ENCODE measurements around the gene EHBP1L1. TPM values are rescaled to one million over a fixed set of nuclear protein-coding genes. Genes with fewer than 3 reads are reported as not detected.
A peak's percentile ranks its signal among the peaks of the same experiment; 100 is the strongest.

The EHBP1L1 gene
- total and polyA plus RNA-seq, 2 of the 13 experiments (the other 11 are each of a cell fraction or from before 2014, with no cell fraction given) = 8.3 to 10.6 TPM

GRCh38 chr11:65615229-65615949 is 39.5 kb downstream of the EHBP1L1 start, which contains the start of gene PCNX3 (continued):
- TF ChIP-seq ZMAT3 (CRISPR knock-in tag; conservative IDR thresholded peaks at IDR 0.05) = 0 out of 2 replicates have a peak, but pooled peaks have one; percentile 18
- TF ChIP-seq HNRNPL (IDR thresholded peaks at IDR 0.05; ENCODE audit: low read depth, low read length) = no peak
- peak; percentile 56; the same call in 1 of the 2 replicates for TF ChIP-seq E2F1 (CRISPR knock-in tag; IDR thresholded peaks at IDR 0.05)
- TF ChIP-seq NCOA5 (CRISPR knock-in tag; IDR thresholded peaks at IDR 0.05) = no peak
- no peak for TF ChIP-seq ZFP62 (CRISPR knock-in tag; IDR thresholded peaks at IDR 0.05)
- no peak for TF ChIP-seq CBX5 (CRISPR knock-in tag; IDR thresholded peaks at IDR 0.05; ENCODE audit: borderline replicate concordance)
- no peak for TF ChIP-seq SALL2 (CRISPR knock-in tag; IDR thresholded peaks at IDR 0.05)
- no peak for TF ChIP-seq ZSCAN31 (CRISPR knock-in tag; IDR thresholded peaks at IDR 0.05; ENCODE audit: low read depth)
- no peak for TF ChIP-seq ZNF274 (CRISPR knock-in tag; IDR thresholded peaks at IDR 0.05)
- TF ChIP-seq ZNF773 (CRISPR knock-in tag; IDR thresholded peaks at IDR 0.05; ENCODE audit: borderline replicate concordance) = no peak
- no peak for TF ChIP-seq PLSCR1 (CRISPR knock-in tag; IDR thresholded peaks at IDR 0.05; ENCODE audit: borderline replicate concordance)
- peak; percentile 2 for TF ChIP-seq FOXP4 (CRISPR knock-in tag; IDR thresholded peaks at IDR 0.05)
- no peak for TF ChIP-seq ZNF496 (CRISPR knock-in tag; IDR thresholded peaks at IDR 0.05; ENCODE audit: insufficient replicate concordance)
- no peak for TF ChIP-seq FIP1L1 (IDR thresholded peaks at IDR 0.05; ENCODE audit: borderline replicate concordance, insufficient read depth, low read depth, low read length)
- no peak for TF ChIP-seq MYNN (CRISPR knock-in tag; IDR thresholded peaks at IDR 0.05; ENCODE audit: low read depth)
- TF ChIP-seq HNF4A (CRISPR knock-in tag; IDR thresholded peaks at IDR 0.05) = peak; percentile 67
- no peak for TF ChIP-seq ZNF329 (CRISPR knock-in tag; IDR thresholded peaks at IDR 0.05; ENCODE audit: low read depth)
- no peak for TF ChIP-seq STAT6 (CRISPR knock-in tag; IDR thresholded peaks at IDR 0.05; ENCODE audit: borderline replicate concordance)
- no peak for TF ChIP-seq ZNF460 (CRISPR knock-in tag; IDR thresholded peaks at IDR 0.05; ENCODE audit: borderline replicate concordance)
- TF ChIP-seq PREB (CRISPR knock-in tag; IDR thresholded peaks at IDR 0.05) = no peak
- TF ChIP-seq ERF (CRISPR knock-in tag; IDR thresholded peaks at IDR 0.05) = peak; percentile 34; the same call in 1 of the 2 replicates
- no peak for TF ChIP-seq CENPT (CRISPR knock-in tag; IDR thresholded peaks at IDR 0.05; ENCODE audit: low read depth)

All from HepG2 (cell line).